ENCODE data around the gene ZBTB20.

ZBTB20 gene

GRCh38 chr3:115161866-115162265 is 14.8 kb upstream of the ZBTB20 start:
- no peak overlapping the region for H4K8ac ChIP-seq (ENCODE audit: low read length)
- no peak overlapping the region for H3K14ac ChIP-seq (ENCODE audit: low read length in 2 of 2)
- H3K27ac ChIP-seq (ENCODE audit: low read length, poor library complexity, severe bottlenecking), result no peak overlapping the region
- no peak for DNase-seq
- no peak overlapping the region for H3K9ac ChIP-seq (ENCODE audit: low read length)
- no peak overlapping the region for H3K4me2 ChIP-seq (ENCODE audit: low read length, poor library complexity, severe bottlenecking)
- no peak overlapping the region for H2BK12ac ChIP-seq (ENCODE audit: low read length in 2 of 2)
- no peak overlapping the region for H3K4me3 ChIP-seq (ENCODE audit: insufficient read depth in 1 of 2, low read depth in 1 of 2, low read length in 2 of 2)
- H4K91ac ChIP-seq (ENCODE audit: low read length), result no peak overlapping the region
- H3K23ac ChIP-seq (ENCODE audit: low read length in 2 of 2), result no peak overlapping the region
- no peak overlapping the region for H2BK120ac ChIP-seq (ENCODE audit: low read depth, low read length)
- no peaks in the 10 kb centered on the region for H3K9me3 ChIP-seq (ENCODE audit: control insufficient read depth, low read length)
- no peaks in the 10 kb centered on the region for H3K4me1 ChIP-seq (ENCODE audit: control insufficient read depth, insufficient read depth, low read depth, low read length)
- no CpG with 5 or more reads among the region's 1 CpG for WGBS
- no peak overlapping the region for H2AFZ ChIP-seq (ENCODE audit: low read depth, low read length)
- H3K36me3 ChIP-seq (ENCODE audit: control insufficient read depth in 1 of 2, insufficient read depth in 2 of 2, low read depth in 1 of 2, low read length in 2 of 2), result no peaks in the 10 kb centered on the region
- H2AK5ac ChIP-seq (ENCODE audit: low read length, severe bottlenecking), result no peak overlapping the region
- H2BK5ac ChIP-seq (ENCODE audit: low read depth, low read length, poor library complexity, severe bottlenecking), result no peak overlapping the region
- no peak overlapping the region for H2BK15ac ChIP-seq (ENCODE audit: low read depth, poor library complexity, severe bottlenecking)
- no peaks in the 10 kb centered on the region for H3K27me3 ChIP-seq (ENCODE audit: control insufficient read depth in 1 of 2, insufficient read depth in 1 of 2, low read length in 2 of 2)
- H3K79me1 ChIP-seq (replicated peaks; ENCODE audit: low read length, poor library complexity, severe bottlenecking), result no peaks in the 10 kb centered on the region
- no peak overlapping the region for H3K4ac ChIP-seq (ENCODE audit: low read depth in 1 of 2, low read length in 2 of 2)
- no peak overlapping the region for H3K18ac ChIP-seq (ENCODE audit: low read depth in 1 of 2, low read length in 2 of 2)

DNA sequence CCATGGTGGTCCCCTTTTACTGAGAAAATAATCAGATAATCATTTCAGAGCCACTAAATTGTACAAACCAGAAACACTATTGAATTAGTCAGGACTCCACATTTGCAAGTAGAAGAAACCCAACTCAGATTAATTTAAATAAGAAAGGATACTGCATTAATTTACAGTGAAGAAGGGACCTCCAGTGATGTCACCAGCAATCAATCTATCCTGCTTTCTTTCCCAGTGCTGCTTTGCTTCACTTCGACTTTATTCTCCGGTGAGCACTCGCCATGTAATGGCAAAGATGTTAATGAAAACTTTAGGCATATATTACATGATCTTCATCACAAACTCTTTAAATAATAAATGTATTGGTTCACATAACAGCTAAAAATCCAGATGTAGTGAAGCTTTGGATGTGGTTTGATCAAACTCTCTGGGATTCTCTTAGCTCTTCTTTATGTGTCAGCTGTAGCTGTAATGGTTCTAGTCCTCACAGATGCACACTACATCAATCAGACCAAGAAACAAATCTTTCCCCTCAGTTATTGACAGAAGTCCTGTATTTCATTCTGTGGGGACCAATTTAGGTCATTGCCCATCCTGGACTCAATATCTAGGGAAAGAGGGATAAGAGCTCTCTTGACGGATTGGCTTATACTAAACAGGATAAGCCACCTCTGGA is 14.2 kb upstream of the ZBTB20 start:
- no peak overlapping the region for H3K9ac ChIP-seq (ENCODE audit: low read length)
- no peaks in the 10 kb centered on the region for H3K27me3 ChIP-seq (ENCODE audit: control insufficient read depth in 1 of 2, insufficient read depth in 1 of 2, low read length in 2 of 2)
- no peak overlapping the region for H2BK120ac ChIP-seq (ENCODE audit: low read depth, low read length)
- H3K23ac ChIP-seq (ENCODE audit: low read length in 2 of 2), result no peak overlapping the region
- no peak overlapping the region for H3K4me3 ChIP-seq (ENCODE audit: insufficient read depth in 1 of 2, low read depth in 1 of 2, low read length in 2 of 2)
- H3K27ac ChIP-seq (ENCODE audit: low read length, poor library complexity, severe bottlenecking), result no peak overlapping the region
- no peaks in the 10 kb centered on the region for H3K36me3 ChIP-seq (ENCODE audit: control insufficient read depth in 1 of 2, insufficient read depth in 2 of 2, low read depth in 1 of 2, low read length in 2 of 2)
- H3K4me1 ChIP-seq (ENCODE audit: control insufficient read depth, insufficient read depth, low read depth, low read length), result no peaks in the 10 kb centered on the region
- no peaks in the 10 kb centered on the region for H3K79me1 ChIP-seq (replicated peaks; ENCODE audit: low read length, poor library complexity, severe bottlenecking)
- H2AK5ac ChIP-seq (ENCODE audit: low read length, severe bottlenecking), result no peak overlapping the region
- no peak overlapping the region for H2BK5ac ChIP-seq (ENCODE audit: low read depth, low read length, poor library complexity, severe bottlenecking)
- H4K8ac ChIP-seq (ENCODE audit: low read length), result no peak overlapping the region
- no peak overlapping the region for H2BK15ac ChIP-seq (ENCODE audit: low read depth, poor library complexity, severe bottlenecking)
- no peaks in the 10 kb centered on the region for H3K9me3 ChIP-seq (ENCODE audit: control insufficient read depth, low read length)
- no peak overlapping the region for H2AFZ ChIP-seq (ENCODE audit: low read depth, low read length)
- no peak overlapping the region for H3K4me2 ChIP-seq (ENCODE audit: low read length, poor library complexity, severe bottlenecking)
- H2BK12ac ChIP-seq (ENCODE audit: low read length in 2 of 2), result no peak overlapping the region
- H3K18ac ChIP-seq (ENCODE audit: low read depth in 1 of 2, low read length in 2 of 2), result no peak overlapping the region
- H4K91ac ChIP-seq (ENCODE audit: low read length), result no peak overlapping the region
- no peak overlapping the region for H3K14ac ChIP-seq (ENCODE audit: low read length in 2 of 2)
- WGBS, result 93% methylated on average over 1 of the region's 4 CpGs
- DNase-seq, result no peak
- no peak overlapping the region for H3K4ac ChIP-seq (ENCODE audit: low read depth in 1 of 2, low read length in 2 of 2)

DNA sequence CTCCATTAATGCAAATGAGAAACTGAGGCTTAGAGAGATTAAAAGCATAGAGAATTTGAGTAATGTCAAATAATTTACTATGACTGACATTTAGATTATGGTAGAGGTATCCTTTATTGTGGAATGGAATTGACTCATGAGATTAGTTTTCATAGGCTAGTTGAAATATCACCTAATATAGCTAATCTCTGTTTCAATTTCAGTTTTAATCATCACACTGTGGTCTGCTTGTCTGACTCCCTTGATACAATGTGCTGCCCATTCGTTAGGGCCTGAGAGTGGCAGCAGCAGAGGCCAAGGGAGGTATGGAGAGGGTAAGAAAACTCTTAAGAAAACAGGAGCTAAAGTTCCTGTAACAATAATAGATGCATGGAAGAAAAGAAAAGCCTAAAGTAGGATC is 13.2 kb upstream of the ZBTB20 start:
- H3K4me3 ChIP-seq (ENCODE audit: insufficient read depth in 1 of 2, low read depth in 1 of 2, low read length in 2 of 2), result no peak overlapping the region
- no peak overlapping the region for H3K4ac ChIP-seq (ENCODE audit: low read depth in 1 of 2, low read length in 2 of 2)
- no peaks in the 10 kb centered on the region for H3K4me1 ChIP-seq (ENCODE audit: control insufficient read depth, insufficient read depth, low read depth, low read length)
- no peaks in the 10 kb centered on the region for H3K79me1 ChIP-seq (replicated peaks; ENCODE audit: low read length, poor library complexity, severe bottlenecking)
- no peak overlapping the region for H2BK15ac ChIP-seq (ENCODE audit: low read depth, poor library complexity, severe bottlenecking)
- no peaks in the 10 kb centered on the region for H3K36me3 ChIP-seq (ENCODE audit: control insufficient read depth in 1 of 2, insufficient read depth in 2 of 2, low read depth in 1 of 2, low read length in 2 of 2)
- no peak overlapping the region for H2AFZ ChIP-seq (ENCODE audit: low read depth, low read length)
- H2AK5ac ChIP-seq (ENCODE audit: low read length, severe bottlenecking), result no peak overlapping the region
- H3K14ac ChIP-seq (ENCODE audit: low read length in 2 of 2), result no peak overlapping the region
- H3K18ac ChIP-seq (ENCODE audit: low read depth in 1 of 2, low read length in 2 of 2), result no peak overlapping the region
- H3K23ac ChIP-seq (ENCODE audit: low read length in 2 of 2), result no peak overlapping the region
- H3K9ac ChIP-seq (ENCODE audit: low read length), result no peak overlapping the region
- 88% methylated on average over 1 of the region's 1 CpG for WGBS
- no peak overlapping the region for H2BK120ac ChIP-seq (ENCODE audit: low read depth, low read length)
- H4K8ac ChIP-seq (ENCODE audit: low read length), result no peak overlapping the region
- H2BK12ac ChIP-seq (ENCODE audit: low read length in 2 of 2), result no peak overlapping the region
- no peak for DNase-seq
- no peak overlapping the region for H2BK5ac ChIP-seq (ENCODE audit: low read depth, low read length, poor library complexity, severe bottlenecking)
- no peak overlapping the region for H3K27ac ChIP-seq (ENCODE audit: low read length, poor library complexity, severe bottlenecking)
- H4K91ac ChIP-seq (ENCODE audit: low read length), result no peak overlapping the region
- no peaks in the 10 kb centered on the region for H3K27me3 ChIP-seq (ENCODE audit: control insufficient read depth in 1 of 2, insufficient read depth in 1 of 2, low read length in 2 of 2)
- no peak overlapping the region for H3K4me2 ChIP-seq (ENCODE audit: low read length, poor library complexity, severe bottlenecking)
- no peaks in the 10 kb centered on the region for H3K9me3 ChIP-seq (ENCODE audit: control insufficient read depth, low read length)

- Histone ChIP-seq H3K18ac (ENCODE audit: low read depth in 1 of 2, low read length in 2 of 2) (no peak overlapping the region), H3K79me1 (replicated peaks; ENCODE audit: low read length, poor library complexity, severe bottlenecking) (no peaks in the 10 kb centered on the region)
Observed at GRCh38 chr3:115156046-115156654, 9.1 kb upstream of the ZBTB20 start.

More at GRCh38 chr3:115156046-115156654, 9.1 kb upstream of the ZBTB20 start:
- Histone ChIP-seq H3K9ac (ENCODE audit: low read length) (no peak overlapping the region), H2BK12ac (ENCODE audit: low read length in 2 of 2) (no peak overlapping the region), H3K9me3 (ENCODE audit: control insufficient read depth, low read length) (no peaks in the 10 kb centered on the region), H3K23ac (ENCODE audit: low read length in 2 of 2) (no peak overlapping the region), H2AK5ac (ENCODE audit: low read length, severe bottlenecking) (no peak overlapping the region), H2BK5ac (ENCODE audit: low read depth, low read length, poor library complexity, severe bottlenecking) (no peak overlapping the region), H3K14ac (ENCODE audit: low read length in 2 of 2) (no peak overlapping the region), H2BK120ac (ENCODE audit: low read depth, low read length) (no peak overlapping the region), H3K27ac (ENCODE audit: low read length, poor library complexity, severe bottlenecking) (no peak overlapping the region), H3K36me3 (ENCODE audit: control insufficient read depth in 1 of 2, insufficient read depth in 2 of 2, low read depth in 1 of 2, low read length in 2 of 2) (no peaks in the 10 kb centered on the region), H4K8ac (ENCODE audit: low read length) (no peak overlapping the region), H4K91ac (ENCODE audit: low read length) (no peak overlapping the region), H2BK15ac (ENCODE audit: low read depth, poor library complexity, severe bottlenecking) (no peak overlapping the region), H3K27me3 (ENCODE audit: control insufficient read depth in 1 of 2, insufficient read depth in 1 of 2, low read length in 2 of 2) (no peaks in the 10 kb centered on the region), H3K4me1 (ENCODE audit: control insufficient read depth, insufficient read depth, low read depth, low read length) (no peaks in the 10 kb centered on the region), H3K4me3 (ENCODE audit: insufficient read depth in 1 of 2, low read depth in 1 of 2, low read length in 2 of 2) (no peak overlapping the region), H3K4me2 (ENCODE audit: low read length, poor library complexity, severe bottlenecking) (no peak overlapping the region), H2AFZ (ENCODE audit: low read depth, low read length) (no peak overlapping the region), H3K4ac (ENCODE audit: low read depth in 1 of 2, low read length in 2 of 2) (no peak overlapping the region)
- DNase-seq, result no peak
- 69% methylated on average over 4 of the region's 4 CpGs for WGBS
